ENCODE results near the gene NBEA. TPM values are rescaled to one million over a fixed set of nuclear protein-coding genes. Genes with fewer than 3 reads are reported as not detected.

Gene NBEA
- polyA plus RNA-seq, 2 of the 4 experiments (the other 2 are of a cell fraction), result 3.5 to 11.8 TPM

GRCh38 chr13:35712907-35713761 is 771.1 kb downstream of the NBEA start:
- no peak for TF ChIP-seq FOSB (CRISPR knock-in tag; IDR thresholded peaks at IDR 0.05)
- DNase-seq (ENCODE audit: low read depth in 1 of 2, low spot score in 1 of 2), result no peak

DNA sequence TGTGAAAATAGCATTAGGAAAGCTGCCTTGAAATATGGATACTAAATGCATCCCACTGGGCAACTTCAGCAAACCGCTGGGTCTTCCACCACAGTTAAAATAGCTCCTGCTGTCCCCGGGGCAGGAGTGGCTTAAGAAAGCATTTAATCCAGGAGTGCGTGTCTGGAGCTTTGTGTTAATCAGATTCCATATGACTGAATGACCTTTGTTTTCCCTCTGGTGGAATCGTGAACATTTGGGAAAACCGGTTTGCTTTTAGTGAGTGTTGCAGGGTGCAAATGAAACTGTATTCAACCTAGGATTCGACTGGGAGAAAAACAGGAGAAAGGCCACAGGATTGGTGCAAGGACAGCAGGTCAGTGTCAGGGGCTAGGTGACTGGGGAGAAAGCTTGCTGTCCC is 772.1 kb downstream of the NBEA start:
- ChIA-PET CTCF (no interaction called here), POLR2A (no interaction called here)
- no peaks in the 10 kb centered on the region for H3K4me1 ChIP-seq
- H3K4me3 ChIP-seq, result no peak overlapping the region
- ATAC-seq, result no peak
- no peak for DNase-seq (ENCODE audit: low read depth in 1 of 2, low spot score in 1 of 2)
- 72% methylated on average over 6 of the region's 6 CpGs for WGBS (ENCODE audit: missing lambda C conversion rate)
- no peak for FAIRE-seq
- H3K4me2 ChIP-seq, result no peak overlapping the region
- no peaks in the 10 kb centered on the region for H3K9me3 ChIP-seq
- TF ChIP-seq CTCF (IDR thresholded peaks at IDR 0.05), result no peak
- no peak overlapping the region for H3K27ac ChIP-seq

More at GRCh38 chr13:35712907-35713761, 771.1 kb downstream of the NBEA start:
- POLR2A ChIA-PET, result no interaction called here
- H3K4me2 ChIP-seq, result no peak overlapping the region
- no peak overlapping the region for H3K27ac ChIP-seq
- H3K4me1 ChIP-seq, result no peaks in the 10 kb centered on the region
- H3K9me3 ChIP-seq, result no peaks in the 10 kb centered on the region
- no peak overlapping the region for H3K4me3 ChIP-seq
- ATAC-seq, result no peak
- 67% methylated on average over 11 of the region's 11 CpGs for WGBS (ENCODE audit: missing lambda C conversion rate)
- no peak for FAIRE-seq
- CTCF ChIA-PET, result interaction anchor here (0.9 kb wide), 1 partner anchor 7 kb away, joined by 3 read pairs; no protein-coding TSS in a partner anchor

- no peak for FAIRE-seq
- POLR2A ChIA-PET, result no interaction called here
- Histone ChIP-seq H3K4me3 (no peak overlapping the region), H3K9me3 (no peaks in the 10 kb centered on the region), H3K4me1 (no peaks in the 10 kb centered on the region), H3K4me2 (no peak overlapping the region), H3K27ac (no peak overlapping the region)
- CTCF ChIA-PET, result no interaction called here
- WGBS (ENCODE audit: missing lambda C conversion rate), result 68% methylated on average over 9 of the region's 9 CpGs
- DNase-seq (ENCODE audit: low read depth in 1 of 2, low spot score in 1 of 2), result no peak
- no peak for ATAC-seq
- TF ChIP-seq, protein P1, sequence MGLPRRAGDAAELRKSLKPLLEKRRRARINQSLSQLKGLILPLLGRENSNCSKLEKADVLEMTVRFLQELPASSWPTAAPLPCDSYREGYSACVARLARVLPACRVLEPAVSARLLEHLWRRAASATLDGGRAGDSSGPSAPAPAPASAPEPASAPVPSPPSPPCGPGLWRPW (IDR thresholded peaks at IDR 0.05), result no peak
- TF ChIP-seq ZNF302 (CRISPR knock-in tag; IDR thresholded peaks at IDR 0.05), result no peak
- no peak for TF ChIP-seq ELK1 (IDR thresholded peaks at IDR 0.05; ENCODE audit: low read depth, low read length)
- TF ChIP-seq HOXB5 (CRISPR knock-in tag; IDR thresholded peaks at IDR 0.05), result no peak
- no peak for TF ChIP-seq KDM1A (IDR thresholded peaks at IDR 0.05; ENCODE audit: low read depth)
- no peak for TF ChIP-seq FOXS1 (CRISPR knock-in tag; IDR thresholded peaks at IDR 0.05)
- no peak for TF ChIP-seq FOSB (CRISPR knock-in tag; IDR thresholded peaks at IDR 0.05)
- no peak for TF ChIP-seq HMGXB4 (CRISPR knock-in tag; IDR thresholded peaks at IDR 0.05; ENCODE audit: borderline replicate concordance)
- TF ChIP-seq CBX8 (IDR thresholded peaks at IDR 0.05), result no peak
- no peak for TF ChIP-seq EHF (CRISPR knock-in tag; IDR thresholded peaks at IDR 0.05)
- TF ChIP-seq TP53 (CRISPR knock-in tag; IDR thresholded peaks at IDR 0.05), result no peak
- TF ChIP-seq, protein P2, sequence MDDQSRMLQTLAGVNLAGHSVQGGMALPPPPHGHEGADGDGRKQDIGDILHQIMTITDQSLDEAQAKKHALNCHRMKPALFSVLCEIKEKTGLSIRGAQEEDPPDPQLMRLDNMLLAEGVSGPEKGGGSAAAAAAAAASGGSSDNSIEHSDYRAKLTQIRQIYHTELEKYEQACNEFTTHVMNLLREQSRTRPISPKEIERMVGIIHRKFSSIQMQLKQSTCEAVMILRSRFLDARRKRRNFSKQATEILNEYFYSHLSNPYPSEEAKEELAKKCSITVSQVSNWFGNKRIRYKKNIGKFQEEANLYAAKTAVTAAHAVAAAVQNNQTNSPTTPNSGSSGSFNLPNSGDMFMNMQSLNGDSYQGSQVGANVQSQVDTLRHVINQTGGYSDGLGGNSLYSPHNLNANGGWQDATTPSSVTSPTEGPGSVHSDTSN (IDR thresholded peaks at IDR 0.05), result no peak
- TF ChIP-seq MAZ (IDR thresholded peaks at IDR 0.05; ENCODE audit: borderline replicate concordance, low read depth, low read length), result no peak
- TF ChIP-seq ZC3H11A (IDR thresholded peaks at IDR 0.05), result no peak
- no peak for TF ChIP-seq CHD2 (IDR thresholded peaks at IDR 0.05; ENCODE audit: low read length, partially characterized antibody)
- no peak for TF ChIP-seq HOXA7 (CRISPR knock-in tag; IDR thresholded peaks at IDR 0.05)
- TF ChIP-seq SMC3 (IDR thresholded peaks at IDR 0.05), result no peak
- TF ChIP-seq ESRRA (IDR thresholded peaks at IDR 0.05; ENCODE audit: borderline replicate concordance, low read length), result no peak
- no peak for TF ChIP-seq FOSL2 (IDR thresholded peaks at IDR 0.05)
- TF ChIP-seq FOSL2 (CRISPR knock-in tag; IDR thresholded peaks at IDR 0.05), result no peak
- TF ChIP-seq RNF2 (IDR thresholded peaks at IDR 0.05; ENCODE audit: borderline replicate concordance, low read depth), result no peak
These were observed 772.7 kb downstream of the NBEA start for GRCh38 chr13:35714588-35715377.

Measured in A549 (cell line).